ENCODE results near the gene SWT1.

Gene SWT1

GRCh38 chr1:185215911-185216310 is 58.9 kb downstream of the SWT1 start:
- H3K79me2 ChIP-seq (ENCODE audit: insufficient read depth, low read length), result no peaks in the 10 kb centered on the region
- no peaks in the 10 kb centered on the region for H3F3A ChIP-seq (ENCODE audit: low read depth)
- TF ChIP-seq CTCF (conservative IDR thresholded peaks at IDR 0.05; ENCODE audit: low read length) (no peak), EZH2phosphoT487 (IDR thresholded peaks at IDR 0.05; ENCODE audit: borderline replicate concordance) (no peak)
- H3K4me2 ChIP-seq (ENCODE audit: low read depth, low read length, poor library complexity, severe bottlenecking), result no peak overlapping the region
- no peak overlapping the region for H2AFZ ChIP-seq (ENCODE audit: low read length)
- no peaks in the 10 kb centered on the region for H3K9me2 ChIP-seq (replicated peaks; ENCODE audit: low read depth, low read length)
- H3K36me3 ChIP-seq (ENCODE audit: insufficient read depth, low read length), result no peaks in the 10 kb centered on the region
- H3K9ac ChIP-seq (ENCODE audit: low read depth, low read length, poor library complexity, severe bottlenecking), result no peak overlapping the region
- no peaks in the 10 kb centered on the region for H3K4me1 ChIP-seq (ENCODE audit: insufficient read depth, low read length, poor library complexity, severe bottlenecking)
- no peaks in the 10 kb centered on the region for H3K27me3 ChIP-seq (ENCODE audit: insufficient read depth, low read length, poor library complexity, severe bottlenecking)
- H3K4me3 ChIP-seq (ENCODE audit: low read length, poor library complexity, severe bottlenecking), result no peak overlapping the region
- H3K9me3 ChIP-seq (ENCODE audit: insufficient read depth, low read depth, low read length), result no peaks in the 10 kb centered on the region
- no peaks in the 10 kb centered on the region for H4K20me1 ChIP-seq (ENCODE audit: insufficient read depth, low read length, poor library complexity, severe bottlenecking)

- no peaks in the 10 kb centered on the region for H3K36me3 ChIP-seq (ENCODE audit: insufficient read depth, low read length)
- no peaks in the 10 kb centered on the region for H4K20me1 ChIP-seq (ENCODE audit: insufficient read depth, low read length, poor library complexity, severe bottlenecking)
- no peak overlapping the region for H2AFZ ChIP-seq (ENCODE audit: low read length)
- no peaks in the 10 kb centered on the region for H3K4me1 ChIP-seq (ENCODE audit: insufficient read depth, low read length, poor library complexity, severe bottlenecking)
- H3K79me2 ChIP-seq (ENCODE audit: insufficient read depth, low read length), result no peaks in the 10 kb centered on the region
- H3K9me2 ChIP-seq (replicated peaks; ENCODE audit: low read depth, low read length), result no peaks in the 10 kb centered on the region
- no peaks in the 10 kb centered on the region for H3F3A ChIP-seq (ENCODE audit: low read depth)
- no peaks in the 10 kb centered on the region for H3K27me3 ChIP-seq (ENCODE audit: insufficient read depth, low read length, poor library complexity, severe bottlenecking)
- H3K9me3 ChIP-seq (ENCODE audit: insufficient read depth, low read depth, low read length), result peaks cover 7% of the 10 kb centered on the region; the same call in 1 of the 2 replicates
- H3K4me2 ChIP-seq (ENCODE audit: low read depth, low read length, poor library complexity, severe bottlenecking), result no peak overlapping the region
- H3K4me3 ChIP-seq (ENCODE audit: low read length, poor library complexity, severe bottlenecking), result no peak overlapping the region
- TF ChIP-seq CTCF (conservative IDR thresholded peaks at IDR 0.05; ENCODE audit: low read length) (no peak), EZH2phosphoT487 (IDR thresholded peaks at IDR 0.05; ENCODE audit: borderline replicate concordance) (no peak)
- no peak overlapping the region for H3K9ac ChIP-seq (ENCODE audit: low read depth, low read length, poor library complexity, severe bottlenecking)
Measured at GRCh38 chr1:185224132-185224531, 67.2 kb downstream of the SWT1 start.

GRCh38 chr1:185227161-185227560 is 70.2 kb downstream of the SWT1 start:
- H3K4me1 ChIP-seq (ENCODE audit: insufficient read depth, low read length, poor library complexity, severe bottlenecking), result no peaks in the 10 kb centered on the region
- H3K9me3 ChIP-seq (ENCODE audit: insufficient read depth, low read depth, low read length), result peaks cover 7% of the 10 kb centered on the region; the same call in 1 of the 2 replicates
- H2AFZ ChIP-seq (ENCODE audit: low read length), result no peak overlapping the region
- H3K79me2 ChIP-seq (ENCODE audit: insufficient read depth, low read length), result no peaks in the 10 kb centered on the region
- no peak for TF ChIP-seq CTCF (conservative IDR thresholded peaks at IDR 0.05; ENCODE audit: low read length)
- TF ChIP-seq EZH2phosphoT487 (IDR thresholded peaks at IDR 0.05; ENCODE audit: borderline replicate concordance), result no peak
- H3F3A ChIP-seq (ENCODE audit: low read depth), result no peaks in the 10 kb centered on the region
- no peaks in the 10 kb centered on the region for H4K20me1 ChIP-seq (ENCODE audit: insufficient read depth, low read length, poor library complexity, severe bottlenecking)
- H3K4me3 ChIP-seq (ENCODE audit: low read length, poor library complexity, severe bottlenecking), result no peak overlapping the region
- H3K27me3 ChIP-seq (ENCODE audit: insufficient read depth, low read length, poor library complexity, severe bottlenecking), result no peaks in the 10 kb centered on the region
- no peaks in the 10 kb centered on the region for H3K9me2 ChIP-seq (replicated peaks; ENCODE audit: low read depth, low read length)
- no peak overlapping the region for H3K4me2 ChIP-seq (ENCODE audit: low read depth, low read length, poor library complexity, severe bottlenecking)
- H3K36me3 ChIP-seq (ENCODE audit: insufficient read depth, low read length), result no peaks in the 10 kb centered on the region
- no peak overlapping the region for H3K9ac ChIP-seq (ENCODE audit: low read depth, low read length, poor library complexity, severe bottlenecking)

All from Loucy (cell line).